GM23338 (cell line): ENCODE measurements around the gene SLC37A3. TPM values are rescaled to one million over a fixed set of nuclear protein-coding genes. Genes with fewer than 3 reads are reported as not detected.

Source experiments
- ATAC-seq: fragments of 200-7000 bp; cut with Tn5 transposase; 3 replicates; pipeline ENCODE4 v1.9.1; 2020
- DNase-seq: peaks from one replicate; pipeline ENCODE4 v3.0.0-alpha.2; 2015; ENCODE audit warnings: low spot score
- H2AFZ ChIP-seq: fragments of 200-600 bp; sonication (generic); 2 replicates; pipeline ENCODE4 v1.8.0; 2016; ENCODE audit warnings: antibody characterized with exemption, mild to moderate bottlenecking, moderate library complexity
- H3F3A ChIP-seq: fragments of 200-600 bp; sonication (generic); replicated peaks from 2 replicates; pipeline ENCODE4 v1.8.0; 2017; ENCODE audit warnings: antibody characterized with exemption, mixed run types, low read depth
- H3K27ac ChIP-seq: fragments of 200-600 bp; sonication (generic); 2 replicates; pipeline ENCODE4 v1.6.1; 2016; ENCODE audit warnings: low read depth
- H3K27me3 ChIP-seq: fragments of 200-600 bp; sonication (generic); 2 replicates; pipeline ENCODE4 v1.8.0; 2016; ENCODE audit warnings: mild to moderate bottlenecking, mixed run types, moderate library complexity; ENCODE audit not compliant: insufficient read depth
- H3K36me3 ChIP-seq: fragments of 200-600 bp; sonication (generic); 2 replicates; pipeline ENCODE4 v1.8.0; 2016; ENCODE audit warnings: mild to moderate bottlenecking; ENCODE audit not compliant: insufficient read depth
- H3K4me1 ChIP-seq: fragments of 200-600 bp; sonication (generic); 2 replicates; pipeline ENCODE4 v1.8.0; 2016; ENCODE audit warnings: mild to moderate bottlenecking, moderate library complexity; ENCODE audit not compliant: insufficient read depth
- H3K4me2 ChIP-seq: fragments of 200-600 bp; sonication (generic); 2 replicates; pipeline ENCODE4 v1.7.1; 2017; ENCODE audit warnings: mixed run types
- H3K4me3 ChIP-seq: fragments of 200-600 bp; sonication (generic); 2 replicates; pipeline ENCODE4 v1.6.1; 2016; ENCODE audit warnings: mixed run types
- H3K79me2 ChIP-seq: fragments of 200-600 bp; sonication (generic); replicated peaks from 2 replicates; pipeline ENCODE4 v1.8.0; 2017; ENCODE audit warnings: mild to moderate bottlenecking; ENCODE audit not compliant: insufficient read depth
- H3K9me2 ChIP-seq: fragments of 200-600 bp; sonication (generic); 2 replicates; pipeline ENCODE4 v1.8.0; 2017; ENCODE audit not compliant: insufficient read depth
- H4K20me1 ChIP-seq: fragments of 200-600 bp; sonication (generic); replicated peaks from 2 replicates; pipeline ENCODE4 v1.8.0; 2017; ENCODE audit warnings: mild to moderate bottlenecking; ENCODE audit not compliant: insufficient read depth
- H3K27ac Mint-ChIP-seq: 2 replicates; pipeline ENCODE4 v1.8.0; 2020; ENCODE audit warnings: inconsistent platforms, mild to moderate bottlenecking, moderate library complexity, mixed read lengths
- H3K27me3 Mint-ChIP-seq: 3 replicates; pipeline ENCODE4 v1.8.0; 2022; ENCODE audit warnings: low read depth, mild to moderate bottlenecking, moderate library complexity, mixed read lengths, inconsistent platforms; ENCODE audit not compliant: insufficient read depth, poor library complexity
- H3K36me3 Mint-ChIP-seq: 3 replicates; pipeline ENCODE4 v1.8.0; 2021; ENCODE audit warnings: low read depth, mild to moderate bottlenecking, inconsistent platforms, moderate library complexity, mixed read lengths
- H3K4me1 Mint-ChIP-seq: 3 replicates; pipeline ENCODE4 v1.8.0; 2020; ENCODE audit warnings: mild to moderate bottlenecking, inconsistent platforms, mixed read lengths
- H3K4me3 Mint-ChIP-seq: 3 replicates; pipeline ENCODE4 v1.8.0; 2021; ENCODE audit warnings: moderate library complexity, mild to moderate bottlenecking, inconsistent platforms, mixed read lengths
- H3K9me3 Mint-ChIP-seq: 3 replicates; pipeline ENCODE4 v1.8.0; 2020; ENCODE audit warnings: moderate library complexity, mild to moderate bottlenecking, inconsistent platforms, mixed read lengths
- CREB1 ChIP-seq: fragments of 250-450 bp; sonication (Bioruptor Pico); IDR thresholded peaks from 2 replicates; pipeline ENCODE4 v1.5.0; 2020; ENCODE audit warnings: low read depth, mild to moderate bottlenecking, moderate library complexity
- CTCF ChIP-seq, 2 experiments: fragments of 200-600 bp in 1 of 2; sonication (generic) in 1 of 2; conservative IDR thresholded peaks; 2 replicates each; pipeline versions ENCODE4 v1.5.1 to v1.6.1; 2016 to 2017; ENCODE audit warnings: antibody characterized with exemption in 2 of 2, low read depth in 2 of 2, mild to moderate bottlenecking in 2 of 2, moderate library complexity in 1 of 2
- EZH2 ChIP-seq: fragments of 200-600 bp; sonication (generic); IDR thresholded peaks from one replicate; pipeline ENCODE4 v1.8.0; 2017; ENCODE audit warnings: antibody characterized with exemption, mild to moderate bottlenecking, low read depth; ENCODE audit not compliant: unreplicated experiment
- EZH2phosphoT487 ChIP-seq: fragments of 200-600 bp; sonication (generic); IDR thresholded peaks from one replicate; pipeline ENCODE4 v1.8.1; 2018; ENCODE audit warnings: antibody characterized with exemption; ENCODE audit not compliant: unreplicated experiment
- JUNB ChIP-seq: IDR thresholded peaks from one replicate; pipeline ENCODE4 v1.6.1; 2016; ENCODE audit warnings: antibody characterized with exemption; ENCODE audit not compliant: unreplicated experiment
- NANOG ChIP-seq: IDR thresholded peaks from 2 replicates; pipeline ENCODE4 v1.6.1; 2016; ENCODE audit warnings: antibody characterized with exemption, borderline replicate concordance
- POLR2AphosphoS5 ChIP-seq: IDR thresholded peaks from 2 replicates; pipeline ENCODE4 v1.6.1; 2016; ENCODE audit warnings: antibody characterized with exemption, low read depth
- STAT1 ChIP-seq: IDR thresholded peaks from one replicate; pipeline ENCODE4 v1.6.1; 2016; ENCODE audit warnings: antibody characterized with exemption; ENCODE audit not compliant: unreplicated experiment
- ZNF114 ChIP-seq: fragments of 250-450 bp; sonication (Bioruptor Pico); IDR thresholded peaks from 2 replicates; pipeline ENCODE4 v1.5.0; 2020; ENCODE audit warnings: mild to moderate bottlenecking, moderate library complexity
- ZNF331 ChIP-seq: fragments of 250-450 bp; sonication (Bioruptor Pico); IDR thresholded peaks from 2 replicates; pipeline ENCODE4 v1.5.0; 2020; ENCODE audit warnings: low read depth, mild to moderate bottlenecking, moderate library complexity
- polyA plus RNA-seq: library from polyadenylated mRNA; unstranded; fragments of >200 nt; fragmentation: Nextera tagmentation; extraction: Ambion mirVana; gene quantifications from 2 replicates; pipeline ENCODE4 v1.2.1, GENCODE V29; 2016
- total RNA-seq: library from RNA; depleted of rRNA; stranded (reverse); fragments of >200 nt; shearing (Covaris generic); gene quantifications from 2 replicates; pipeline ENCODE4 v1.2.3, GENCODE V29; 2014
- TF ChIP-seq, protein P1 (sequence below): fragments of 250-450 bp; sonication (Bioruptor Pico); IDR thresholded peaks from 2 replicates; pipeline ENCODE4 v1.5.0; 2020; ENCODE audit warnings: mild to moderate bottlenecking, moderate library complexity
- TF ChIP-seq, protein P2 (sequence below): IDR thresholded peaks from one replicate; pipeline ENCODE4 v1.6.1; 2018; ENCODE audit warnings: antibody characterized with exemption; ENCODE audit not compliant: unreplicated experiment
- TF ChIP-seq, protein P3 (sequence below): IDR thresholded peaks from 2 replicates; pipeline ENCODE4 v1.6.1; 2016; ENCODE audit warnings: antibody characterized with exemption

SLC37A3 gene
- total and polyA plus RNA-seq, 2 experiments from 2014 or later: 35.6 to 86.2 TPM

- Histone ChIP-seq H3K36me3 (no peaks in the 10 kb centered on the region), H3K79me2 (no peaks in the 10 kb centered on the region)
- TF ChIP-seq CTCF (conservative IDR thresholded peaks at IDR 0.05; ENCODE audit: low read depth in 2 of 2) (no peak), STAT1 (no peak), ZNF331 (no peak), POLR2AphosphoS5 (no peak), JUNB (no peak), NANOG (no peak), ZNF114 (CRISPR knock-in tag) (no peak), EZH2 (no peak), EZH2phosphoT487 (no peak), CREB1 (CRISPR knock-in tag) (no peak)
- TF ChIP-seq, protein P1, sequence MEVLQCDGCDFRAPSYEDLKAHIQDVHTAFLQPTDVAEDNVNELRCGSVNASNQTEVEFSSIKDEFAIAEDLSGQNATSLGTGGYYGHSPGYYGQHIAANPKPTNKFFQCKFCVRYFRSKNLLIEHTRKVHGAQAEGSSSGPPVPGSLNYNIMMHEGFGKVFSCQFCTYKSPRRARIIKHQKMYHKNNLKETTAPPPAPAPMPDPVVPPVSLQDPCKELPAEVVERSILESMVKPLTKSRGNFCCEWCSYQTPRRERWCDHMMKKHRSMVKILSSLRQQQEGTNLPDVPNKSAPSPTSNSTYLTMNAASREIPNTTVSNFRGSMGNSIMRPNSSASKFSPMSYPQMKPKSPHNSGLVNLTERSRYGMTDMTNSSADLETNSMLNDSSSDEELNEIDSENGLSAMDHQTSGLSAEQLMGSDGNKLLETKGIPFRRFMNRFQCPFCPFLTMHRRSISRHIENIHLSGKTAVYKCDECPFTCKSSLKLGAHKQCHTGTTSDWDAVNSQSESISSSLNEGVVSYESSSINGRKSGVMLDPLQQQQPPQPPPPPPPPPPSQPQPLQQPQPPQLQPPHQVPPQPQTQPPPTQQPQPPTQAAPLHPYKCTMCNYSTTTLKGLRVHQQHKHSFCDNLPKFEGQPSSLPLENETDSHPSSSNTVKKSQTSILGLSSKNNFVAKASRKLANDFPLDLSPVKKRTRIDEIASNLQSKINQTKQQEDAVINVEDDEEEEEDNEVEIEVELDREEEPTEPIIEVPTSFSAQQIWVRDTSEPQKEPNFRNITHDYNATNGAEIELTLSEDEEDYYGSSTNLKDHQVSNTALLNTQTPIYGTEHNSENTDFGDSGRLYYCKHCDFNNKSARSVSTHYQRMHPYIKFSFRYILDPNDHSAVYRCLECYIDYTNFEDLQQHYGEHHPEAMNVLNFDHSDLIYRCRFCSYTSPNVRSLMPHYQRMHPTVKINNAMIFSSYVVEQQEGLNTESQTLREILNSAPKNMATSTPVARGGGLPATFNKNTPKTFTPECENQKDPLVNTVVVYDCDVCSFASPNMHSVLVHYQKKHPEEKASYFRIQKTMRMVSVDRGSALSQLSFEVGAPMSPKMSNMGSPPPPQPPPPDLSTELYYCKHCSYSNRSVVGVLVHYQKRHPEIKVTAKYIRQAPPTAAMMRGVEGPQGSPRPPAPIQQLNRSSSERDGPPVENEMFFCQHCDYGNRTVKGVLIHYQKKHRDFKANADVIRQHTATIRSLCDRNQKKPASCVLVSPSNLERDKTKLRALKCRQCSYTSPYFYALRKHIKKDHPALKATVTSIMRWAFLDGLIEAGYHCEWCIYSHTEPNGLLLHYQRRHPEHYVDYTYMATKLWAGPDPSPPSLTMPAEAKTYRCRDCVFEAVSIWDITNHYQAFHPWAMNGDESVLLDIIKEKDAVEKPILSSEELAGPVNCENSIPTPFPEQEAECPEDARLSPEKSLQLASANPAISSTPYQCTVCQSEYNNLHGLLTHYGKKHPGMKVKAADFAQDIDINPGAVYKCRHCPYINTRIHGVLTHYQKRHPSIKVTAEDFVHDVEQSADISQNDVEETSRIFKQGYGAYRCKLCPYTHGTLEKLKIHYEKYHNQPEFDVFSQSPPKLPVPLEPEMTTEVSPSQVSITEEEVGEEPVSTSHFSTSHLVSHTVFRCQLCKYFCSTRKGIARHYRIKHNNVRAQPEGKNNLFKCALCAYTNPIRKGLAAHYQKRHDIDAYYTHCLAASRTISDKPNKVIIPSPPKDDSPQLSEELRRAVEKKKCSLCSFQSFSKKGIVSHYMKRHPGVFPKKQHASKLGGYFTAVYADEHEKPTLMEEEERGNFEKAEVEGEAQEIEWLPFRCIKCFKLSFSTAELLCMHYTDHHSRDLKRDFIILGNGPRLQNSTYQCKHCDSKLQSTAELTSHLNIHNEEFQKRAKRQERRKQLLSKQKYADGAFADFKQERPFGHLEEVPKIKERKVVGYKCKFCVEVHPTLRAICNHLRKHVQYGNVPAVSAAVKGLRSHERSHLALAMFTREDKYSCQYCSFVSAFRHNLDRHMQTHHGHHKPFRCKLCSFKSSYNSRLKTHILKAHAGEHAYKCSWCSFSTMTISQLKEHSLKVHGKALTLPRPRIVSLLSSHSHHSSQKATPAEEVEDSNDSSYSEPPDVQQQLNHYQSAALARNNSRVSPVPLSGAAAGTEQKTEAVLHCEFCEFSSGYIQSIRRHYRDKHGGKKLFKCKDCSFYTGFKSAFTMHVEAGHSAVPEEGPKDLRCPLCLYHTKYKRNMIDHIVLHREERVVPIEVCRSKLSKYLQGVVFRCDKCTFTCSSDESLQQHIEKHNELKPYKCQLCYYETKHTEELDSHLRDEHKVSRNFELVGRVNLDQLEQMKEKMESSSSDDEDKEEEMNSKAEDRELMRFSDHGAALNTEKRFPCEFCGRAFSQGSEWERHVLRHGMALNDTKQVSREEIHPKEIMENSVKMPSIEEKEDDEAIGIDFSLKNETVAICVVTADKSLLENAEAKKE (CRISPR knock-in tag): no peak
- TF ChIP-seq, protein P2, sequence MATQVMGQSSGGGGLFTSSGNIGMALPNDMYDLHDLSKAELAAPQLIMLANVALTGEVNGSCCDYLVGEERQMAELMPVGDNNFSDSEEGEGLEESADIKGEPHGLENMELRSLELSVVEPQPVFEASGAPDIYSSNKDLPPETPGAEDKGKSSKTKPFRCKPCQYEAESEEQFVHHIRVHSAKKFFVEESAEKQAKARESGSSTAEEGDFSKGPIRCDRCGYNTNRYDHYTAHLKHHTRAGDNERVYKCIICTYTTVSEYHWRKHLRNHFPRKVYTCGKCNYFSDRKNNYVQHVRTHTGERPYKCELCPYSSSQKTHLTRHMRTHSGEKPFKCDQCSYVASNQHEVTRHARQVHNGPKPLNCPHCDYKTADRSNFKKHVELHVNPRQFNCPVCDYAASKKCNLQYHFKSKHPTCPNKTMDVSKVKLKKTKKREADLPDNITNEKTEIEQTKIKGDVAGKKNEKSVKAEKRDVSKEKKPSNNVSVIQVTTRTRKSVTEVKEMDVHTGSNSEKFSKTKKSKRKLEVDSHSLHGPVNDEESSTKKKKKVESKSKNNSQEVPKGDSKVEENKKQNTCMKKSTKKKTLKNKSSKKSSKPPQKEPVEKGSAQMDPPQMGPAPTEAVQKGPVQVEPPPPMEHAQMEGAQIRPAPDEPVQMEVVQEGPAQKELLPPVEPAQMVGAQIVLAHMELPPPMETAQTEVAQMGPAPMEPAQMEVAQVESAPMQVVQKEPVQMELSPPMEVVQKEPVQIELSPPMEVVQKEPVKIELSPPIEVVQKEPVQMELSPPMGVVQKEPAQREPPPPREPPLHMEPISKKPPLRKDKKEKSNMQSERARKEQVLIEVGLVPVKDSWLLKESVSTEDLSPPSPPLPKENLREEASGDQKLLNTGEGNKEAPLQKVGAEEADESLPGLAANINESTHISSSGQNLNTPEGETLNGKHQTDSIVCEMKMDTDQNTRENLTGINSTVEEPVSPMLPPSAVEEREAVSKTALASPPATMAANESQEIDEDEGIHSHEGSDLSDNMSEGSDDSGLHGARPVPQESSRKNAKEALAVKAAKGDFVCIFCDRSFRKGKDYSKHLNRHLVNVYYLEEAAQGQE: no peak
- TF ChIP-seq, protein P3, sequence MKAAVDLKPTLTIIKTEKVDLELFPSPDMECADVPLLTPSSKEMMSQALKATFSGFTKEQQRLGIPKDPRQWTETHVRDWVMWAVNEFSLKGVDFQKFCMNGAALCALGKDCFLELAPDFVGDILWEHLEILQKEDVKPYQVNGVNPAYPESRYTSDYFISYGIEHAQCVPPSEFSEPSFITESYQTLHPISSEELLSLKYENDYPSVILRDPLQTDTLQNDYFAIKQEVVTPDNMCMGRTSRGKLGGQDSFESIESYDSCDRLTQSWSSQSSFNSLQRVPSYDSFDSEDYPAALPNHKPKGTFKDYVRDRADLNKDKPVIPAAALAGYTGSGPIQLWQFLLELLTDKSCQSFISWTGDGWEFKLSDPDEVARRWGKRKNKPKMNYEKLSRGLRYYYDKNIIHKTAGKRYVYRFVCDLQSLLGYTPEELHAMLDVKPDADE: no peak
These were observed 41.0 kb upstream of the SLC37A3 start for GRCh38 chr7:140439359-140439758.

More at GRCh38 chr7:140439359-140439758, 41.0 kb upstream of the SLC37A3 start:
- H3K27me3 Mint-ChIP-seq: peaks cover 7% of the 10 kb centered on the region
- ATAC-seq (no peak), DNase-seq (no peak)
- no peaks in the 10 kb centered on the region; the same call in 2 of the 3 replicates for H3K36me3 Mint-ChIP-seq
- no peak overlapping the region for H3K27ac Mint-ChIP-seq
- Histone ChIP-seq H2AFZ (no peak overlapping the region), H3K27me3 (no peaks in the 10 kb centered on the region), H3K27ac (no peak overlapping the region), H3K4me1 (no peaks in the 10 kb centered on the region), H4K20me1 (no peaks in the 10 kb centered on the region), H3K9me2 (no peaks in the 10 kb centered on the region), H3K4me2 (no peak overlapping the region), H3K4me3 (no peak overlapping the region), H3F3A (0 out of 2 replicates have a peak, but pooled peaks cover 3% of the 10 kb centered on the region)
- no peaks in the 10 kb centered on the region for H3K4me1 Mint-ChIP-seq
- H3K9me3 Mint-ChIP-seq: no peaks in the 10 kb centered on the region
- no peak overlapping the region for H3K4me3 Mint-ChIP-seq
